Fibroblast of gingiva (primary cell): ENCODE results near the gene CCDC71.

ENCODE experiments used
- DNase-seq: peaks from one replicate; pipeline ENCODE4 v3.0.0-alpha.2; 2011; ENCODE audit warnings: low read depth

The CCDC71 gene

GRCh38 chr3:49165771-49166751, at the start of gene CCDC71:
Gene CCDC71 (minus strand): TSS chr3:49166331. CDS start chr3:49164208, 2,123 bp downstream.
- DNase-seq, result peak; percentile 58

GRCh38 chr3:49213998-49214397, 47.9 kb upstream of the CCDC71 start:
- no peak for DNase-seq

- no peak for DNase-seq
Measured at GRCh38 chr3:49213541-49213943, 47.4 kb upstream of the CCDC71 start.

- DNase-seq, result no peak
Measured at GRCh38 chr3:49199900-49200281, 33.8 kb upstream of the CCDC71 start.

GRCh38 chr3:49199239-49199899, 33.2 kb upstream of the CCDC71 start:
- DNase-seq, result peak; percentile 85

- DNase-seq, result no peak
Measured at GRCh38 chr3:49198611-49199230, 32.6 kb upstream of the CCDC71 start.

- DNase-seq, result no peak
Measured at GRCh38 chr3:49198161-49198560, 32.0 kb upstream of the CCDC71 start.

- DNase-seq, result no peak
Measured at GRCh38 chr3:49191741-49192140, 25.6 kb upstream of the CCDC71 start.

- DNase-seq, result no peak
Measured at GRCh38 chr3:49183873-49184272, 17.7 kb upstream of the CCDC71 start.

- DNase-seq, result no peak
Measured at GRCh38 chr3:49182682-49183081, 16.6 kb upstream of the CCDC71 start.

- DNase-seq, result no peak
Measured at GRCh38 chr3:49181351-49181750, 15.2 kb upstream of the CCDC71 start.

- no peak for DNase-seq
Measured at GRCh38 chr3:49180116-49180515, 14.0 kb upstream of the CCDC71 start.

- DNase-seq, result no peak
Measured at GRCh38 chr3:49177073-49177472, 10.9 kb upstream of the CCDC71 start.

- no peak for DNase-seq
Measured at GRCh38 chr3:49175530-49175929, 9.4 kb upstream of the CCDC71 start.

- no peak for DNase-seq
Measured at GRCh38 chr3:49174397-49174985, 8.4 kb upstream of the CCDC71 start.

- no peak for DNase-seq
Measured at GRCh38 chr3:49173792-49174170, 7.7 kb upstream of the CCDC71 start.

GRCh38 chr3:49173116-49173791, 7.1 kb upstream of the CCDC71 start:
- no peak for DNase-seq

GRCh38 chr3:49172551-49173041, 6.5 kb upstream of the CCDC71 start:
- DNase-seq, result no peak

- no peak for DNase-seq
Measured at GRCh38 chr3:49171775-49172500, 5.8 kb upstream of the CCDC71 start.

- DNase-seq, result peak; percentile 84
Measured at GRCh38 chr3:49171119-49171774, 5.1 kb upstream of the CCDC71 start, which contains the start of gene KLHDC8B. Gene KLHDC8B (plus strand): TSS chr3:49171598. CDS start chr3:49172770, 1,172 bp downstream.
